K562 (cell line): ENCODE results near the gene TRNP1. TPM values are rescaled to one million over a fixed set of nuclear protein-coding genes. Genes with fewer than 3 reads are reported as not detected.

ENCODE experiments used
- ATAC-seq: fragments of 200-7000 bp; cut with Tn5 transposase; 3 replicates; pipeline ENCODE4 v1.9.1; 2020; ENCODE audit warnings: moderate library complexity
- BruUV-seq: library from RNA; stranded (reverse); fragments of 400-500 nt; replicated peaks from 2 replicates; lab custom pipeline; 2021; lab: Mats Ljungman, UMichigan
- CTCF ChIA-PET: fragments of 300-600 bp; formaldehyde crosslinking; extraction: SDS; loops from one replicate; lab custom pipeline; 2021; ENCODE audit warnings: low intra/inter-chr PET ratio; lab: Yijun Ruan, JAX
- POLR2A ChIA-PET: fragments of 300-600, 350-650 bp; sonication (Branson Sonifier 250); formaldehyde crosslinking; extraction: SDS; loops from one replicate; lab custom pipeline; 2021; ENCODE audit warnings: antibody characterized with exemption, inconsistent platforms; lab: Yijun Ruan, JAX
- DNase-seq, 4 experiments: peaks; one replicate each; pipeline versions ENCODE4 v3.0.0 to v3.0.0-alpha.2; 2011 to 2018; ENCODE audit warnings: low spot score in 3 of 4, mixed read lengths in 3 of 4; ENCODE audit errors: extremely low read depth in 1 of 4
- FAIRE-seq: peaks from 2 replicates; lab custom pipeline; 2011; peaks lifted over from hg19 to GRCh38; lab: Jason Lieb, UNC
- H2AFZ ChIP-seq: 2 replicates; pipeline ENCODE4 v1.6.0; 2011; ENCODE audit warnings: low read depth, low read length, control low read depth, inconsistent platforms
- H3K27ac ChIP-seq: fragments of 200-600 bp; 3 replicates; pipeline ENCODE4 v1.8.0; 2011; ENCODE audit warnings: low read depth, mild to moderate bottlenecking, control low read depth, inconsistent platforms, low read length, moderate library complexity, mixed read lengths; ENCODE audit errors: extremely low read depth
- H3K27me3 ChIP-seq, 2 experiments: fragments of 300-600 bp in 1 of 2; 2 replicates in 1 of 2; 3 replicates in 1 of 2; pipeline versions ENCODE4 v1.6.0 to v1.8.0; 2011; ENCODE audit warnings: inconsistent platforms in 2 of 2, low read length in 2 of 2, mild to moderate bottlenecking in 1 of 2, mixed read lengths in 1 of 2, moderate library complexity in 1 of 2; ENCODE audit not compliant: control insufficient read depth in 2 of 2, insufficient read depth in 2 of 2
- H3K36me3 ChIP-seq: fragments of 300-600 bp; 3 replicates; pipeline ENCODE4 v1.8.0; 2011; ENCODE audit warnings: mild to moderate bottlenecking, low read length, inconsistent platforms; ENCODE audit not compliant: control insufficient read depth, insufficient read depth
- H3K4me1 ChIP-seq, 2 experiments: fragments of 200-600 bp in 1 of 2; replicated peaks in 1 of 2; 2 replicates in 1 of 2; 3 replicates in 1 of 2; pipeline versions ENCODE4 v1.5.1 to v1.8.0; 2011; ENCODE audit warnings: inconsistent platforms in 2 of 2, low read length in 2 of 2, mild to moderate bottlenecking in 1 of 2, mixed read lengths in 1 of 2, moderate library complexity in 1 of 2; ENCODE audit not compliant: control insufficient read depth in 2 of 2, insufficient read depth in 2 of 2
- H3K4me2 ChIP-seq: 2 replicates; pipeline ENCODE4 v1.6.1; 2011; ENCODE audit warnings: low read length, control low read depth, inconsistent platforms, mixed read lengths; ENCODE audit not compliant: insufficient read depth
- H3K4me3 ChIP-seq: fragments of 200-600 bp; sonication (generic), shearing (Covaris generic); 2 replicates; pipeline ENCODE4 v1.5.1; 2016; ENCODE audit warnings: control low read depth, inconsistent platforms
- H3K79me2 ChIP-seq: fragments of 200-600 bp; 3 replicates; pipeline ENCODE4 v1.8.0; 2011; ENCODE audit warnings: low read length, inconsistent platforms; ENCODE audit not compliant: control insufficient read depth, insufficient read depth
- H3K9ac ChIP-seq, 2 experiments: 2 replicates each; pipeline versions ENCODE4 v1.6.0 to v1.6.1; 2011; ENCODE audit warnings: low read depth in 2 of 2, low read length in 2 of 2, control low read depth in 1 of 2, inconsistent platforms in 1 of 2, mild to moderate bottlenecking in 1 of 2, mixed read lengths in 1 of 2; ENCODE audit not compliant: insufficient read depth in 1 of 2
- H3K9me1 ChIP-seq: one replicate; pipeline ENCODE4 v1.6.0; 2011; ENCODE audit warnings: inconsistent platforms, mild to moderate bottlenecking, low read length, moderate library complexity; ENCODE audit not compliant: control insufficient read depth, insufficient read depth
- H3K9me3 ChIP-seq: replicated peaks from 2 replicates; pipeline ENCODE4 v1.5.1; 2011; ENCODE audit warnings: low read depth, low read length, inconsistent platforms; ENCODE audit not compliant: control insufficient read depth, insufficient read depth
- H4K20me1 ChIP-seq: replicated peaks from 2 replicates; pipeline ENCODE4 v1.6.1; 2011; ENCODE audit warnings: low read length, inconsistent platforms, mixed read lengths; ENCODE audit not compliant: control insufficient read depth, insufficient read depth
- DDX20 ChIP-seq: fragments of 450-650 bp; IDR thresholded peaks from 2 replicates; pipeline ENCODE4 v1.6.1; 2016; ENCODE audit warnings: missing genetic modification characterization, low read depth, mild to moderate bottlenecking, missing compliant biosample characterization, moderate library complexity
- KLF6 ChIP-seq: fragments of 250-450 bp; sonication (Bioruptor Pico); IDR thresholded peaks from 2 replicates; pipeline ENCODE4 v1.4.0; 2020; ENCODE audit warnings: mild to moderate bottlenecking, moderate library complexity, borderline replicate concordance
- PHB2 ChIP-seq: fragments of 450-650 bp; IDR thresholded peaks from 2 replicates; pipeline ENCODE4 v1.6.1; 2017; ENCODE audit warnings: low read depth
- TGIF2 ChIP-seq: sonication (generic); formaldehyde crosslinking; IDR thresholded peaks from 2 replicates; pipeline ENCODE4 v1.8.1; 2022; ENCODE audit warnings: mild to moderate bottlenecking, missing genetic modification reagents, moderate library complexity
- ZNF3 ChIP-seq: fragments of 250-450 bp; sonication (Bioruptor Pico); IDR thresholded peaks from 2 replicates; pipeline ENCODE4 v1.5.0; 2021; ENCODE audit warnings: mild to moderate bottlenecking, moderate library complexity
- WGBS: fragments of 100-300 bp; shearing (Covaris generic); methylation state at CpG from one replicate; pipeline ENCODE4 v1.1.6; 2016; ENCODE audit warnings: low coverage, mixed read lengths; ENCODE audit not compliant: insufficient coverage; ENCODE audit errors: missing lambda C conversion rate; 5-methylcytosine and 5-hydroxymethylcytosine counted together
- in situ Hi-C: fragments of 300-500 bp; cut with MboI; formaldehyde crosslinking; loops from 4 replicates; pipeline ENCODE4 v1.15.0; 2018; ENCODE audit warnings: inconsistent platforms, mixed read lengths
- intact Hi-C: fragments of 100-400 bp; cut with micrococcal nuclease; formaldehyde crosslinking; loops from 2 replicates; pipeline ENCODE4 v1.14.2; 2022
- polyA plus RNA-seq, 8 experiments: library from polyadenylated mRNA; depleted of rRNA in 4 of 8; stranded (reverse) in 5 of 8; unstranded in 3 of 8; fragments of >200 nt; fragmentation: Nextera tagmentation in 2 of 8; fragmentation: Illumina TruSeq in 1 of 8; extraction: Ambion mirVana in 2 of 8; extraction: Trizol in 1 of 8; gene quantifications; 2 replicates each; pipeline versions ENCODE4 v1.2.1 to v1.2.3, GENCODE V29; 2011 to 2014; ENCODE audit warnings: inconsistent platforms in 1 of 8, missing spikeins in 1 of 8
- total RNA-seq, 7 experiments: library from RNA; depleted of rRNA in 6 of 7; stranded (reverse); fragments of >200 nt in 6 of 7; fragmentation: Illumina TruSeq in 2 of 7; extraction: Trizol in 2 of 7; gene quantifications; 2 replicates each; pipeline versions ENCODE4 v1.2.1 to v1.2.3, GENCODE V29; 2011 to 2021; ENCODE audit warnings: low replicate concordance in 1 of 7
- TF ChIP-seq, protein P1 (sequence below): sonication (generic); formaldehyde crosslinking; IDR thresholded peaks from 2 replicates; pipeline ENCODE4 v1.8.1; 2023; ENCODE audit warnings: mild to moderate bottlenecking, missing genetic modification reagents

Gene TRNP1
- total and polyA plus RNA-seq, 9 of the 15 experiments (the other 6 are each of a cell fraction or from before 2014, with no cell fraction given), result 0.03 to 1.3 (median 0.95) TPM

DNA sequence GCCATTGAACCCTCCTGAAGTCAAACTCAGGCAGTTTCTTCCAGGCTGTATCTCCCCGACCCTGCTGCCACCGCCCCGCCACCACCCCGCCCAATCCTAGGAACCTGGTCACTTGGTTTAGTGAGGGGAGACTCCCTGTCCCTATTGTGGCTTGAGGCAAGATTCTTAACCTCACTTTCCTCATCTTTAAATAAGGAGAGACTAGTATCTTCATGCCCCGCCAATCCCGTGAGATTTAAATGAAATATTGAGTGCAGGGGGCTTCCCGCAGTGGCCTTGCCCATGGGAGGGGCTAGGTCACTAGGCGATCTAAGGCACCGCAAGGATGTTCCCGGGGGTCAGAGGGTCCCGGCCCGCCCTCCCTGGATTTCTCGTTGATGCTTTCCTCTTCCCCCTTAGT, 34.2 kb upstream of the TRNP1 start:
- Histone ChIP-seq H2AFZ (peak overlapping the region; percentile 87; the same call in 1 of the 2 replicates), H3K4me3 (peak overlapping the region; percentile 63; the same call in 1 of the 2 replicates), H3K79me2 (no peaks in the 10 kb centered on the region), H3K9me1 (no peaks in the 10 kb centered on the region), H3K27me3 (peaks cover 5 to 16% of the 10 kb centered on the region in 2 experiments; a peak in 4 of 5 replicates), H3K4me1 (peaks cover 5 to 18% of the 10 kb centered on the region in 2 experiments; a peak in 4 of 5 replicates), H3K27ac (no peak overlapping the region), H3K4me2 (peak overlapping the region; percentile 74; the same call in 1 of the 2 replicates), H3K36me3 (no peaks in the 10 kb centered on the region), H3K9me3 (no peaks in the 10 kb centered on the region), H4K20me1 (no peaks in the 10 kb centered on the region), H3K9ac (peak overlapping the region in 1 of 2 experiments; percentile 90; a peak in 2 of 4 replicates)
- intact Hi-C loops, result no loop called here
- BruUV-seq, result no TSS peak
- TF ChIP-seq PHB2 (no peak), DDX20 (tag) (no peak), KLF6 (CRISPR knock-in tag) (no peak), ZNF3 (CRISPR knock-in tag) (no peak), TGIF2 (CRISPR knock-in tag) (no peak)
- TF ChIP-seq, protein P1, sequence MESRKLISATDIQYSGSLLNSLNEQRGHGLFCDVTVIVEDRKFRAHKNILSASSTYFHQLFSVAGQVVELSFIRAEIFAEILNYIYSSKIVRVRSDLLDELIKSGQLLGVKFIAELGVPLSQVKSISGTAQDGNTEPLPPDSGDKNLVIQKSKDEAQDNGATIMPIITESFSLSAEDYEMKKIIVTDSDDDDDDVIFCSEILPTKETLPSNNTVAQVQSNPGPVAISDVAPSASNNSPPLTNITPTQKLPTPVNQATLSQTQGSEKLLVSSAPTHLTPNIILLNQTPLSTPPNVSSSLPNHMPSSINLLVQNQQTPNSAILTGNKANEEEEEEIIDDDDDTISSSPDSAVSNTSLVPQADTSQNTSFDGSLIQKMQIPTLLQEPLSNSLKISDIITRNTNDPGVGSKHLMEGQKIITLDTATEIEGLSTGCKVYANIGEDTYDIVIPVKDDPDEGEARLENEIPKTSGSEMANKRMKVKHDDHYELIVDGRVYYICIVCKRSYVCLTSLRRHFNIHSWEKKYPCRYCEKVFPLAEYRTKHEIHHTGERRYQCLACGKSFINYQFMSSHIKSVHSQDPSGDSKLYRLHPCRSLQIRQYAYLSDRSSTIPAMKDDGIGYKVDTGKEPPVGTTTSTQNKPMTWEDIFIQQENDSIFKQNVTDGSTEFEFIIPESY, result peak; percentile 59; the same call in 1 of the 2 replicates
- DNase-seq, result no peak
- FAIRE-seq, result no peak
- 45% methylated on average over 9 of the region's 13 CpGs for WGBS
- in situ Hi-C loops, result no loop called here
- ATAC-seq, result no peak
- ChIA-PET POLR2A (interaction anchor here (0.6 to 0.8 kb wide), 2 partner anchors 9 to 379 kb away, joined by 3 read pairs; no protein-coding TSS in a partner anchor), CTCF (no interaction called here)
